Liver (tissue), 9 donors: Measurements from ENCODE around the gene C3. TPM values are rescaled to one million over a fixed set of nuclear protein-coding genes. Genes with fewer than 3 reads are reported as not detected.
"Not testable (repeated sequence)": the region's sequence is repeated elsewhere in the genome, so short reads cannot be mapped to it uniquely, and the experiment has no call there.

ENCODE experiments used
- DNase-seq: peaks from one replicate; pipeline ENCODE4 v3.0.0-alpha.2; 2017; ENCODE audit warnings: low spot score
- H3K27ac ChIP-seq, 2 donors: one replicate each; pipeline ENCODE4 v1.7.0; 2013; ENCODE audit warnings: inconsistent platforms in 2 of 2, low read length in 2 of 2, control low read depth in 1 of 2, low read depth in 1 of 2, mild to moderate bottlenecking in 1 of 2
- H3K27me3 ChIP-seq, 4 donors: one replicate each; pipeline versions ENCODE4 v1.6.1 to v1.7.0; 2013; ENCODE audit warnings: low read length in 3 of 4, inconsistent platforms in 1 of 4, mild to moderate bottlenecking in 1 of 4, moderate library complexity in 1 of 4; ENCODE audit not compliant: control insufficient read depth in 4 of 4, insufficient read depth in 4 of 4
- H3K36me3 ChIP-seq, 4 donors: one replicate each; pipeline versions ENCODE4 v1.6.1 to v1.7.0; 2013; ENCODE audit warnings: low read length in 3 of 4, mild to moderate bottlenecking in 3 of 4, low read depth in 1 of 4, moderate library complexity in 1 of 4; ENCODE audit not compliant: control insufficient read depth in 4 of 4, insufficient read depth in 3 of 4
- H3K4me1 ChIP-seq, 4 donors: one replicate each; pipeline versions ENCODE4 v1.6.1 to v1.7.0; 2013; ENCODE audit warnings: low read length in 3 of 4, mild to moderate bottlenecking in 3 of 4, moderate library complexity in 1 of 4; ENCODE audit not compliant: control insufficient read depth in 4 of 4, insufficient read depth in 4 of 4
- H3K4me3 ChIP-seq, 3 donors: one replicate each; pipeline versions ENCODE4 v1.6.1 to v1.7.0; 2013; ENCODE audit warnings: low read length in 3 of 3, control low read depth in 1 of 3, low read depth in 1 of 3, mild to moderate bottlenecking in 1 of 3
- H3K9ac ChIP-seq, 2 donors: one replicate each; pipeline ENCODE4 v1.7.0; 2013; ENCODE audit warnings: low read length in 2 of 2, mild to moderate bottlenecking in 2 of 2, moderate library complexity in 2 of 2, control low read depth in 1 of 2, low read depth in 1 of 2
- H3K9me3 ChIP-seq, 4 donors: one replicate each; pipeline versions ENCODE4 v1.6.1 to v1.7.0; 2013; ENCODE audit warnings: low read length in 3 of 4; ENCODE audit not compliant: control insufficient read depth in 4 of 4
- FOXA2 ChIP-seq: IDR thresholded peaks from 2 replicates; pipeline ENCODE4 v1.6.1; 2016; ENCODE audit warnings: antibody characterized with exemption
- HNF4G ChIP-seq: IDR thresholded peaks from 2 replicates; pipeline ENCODE4 v1.6.1; 2016; ENCODE audit warnings: antibody characterized with exemption
- JUND ChIP-seq, 2 donors: IDR thresholded peaks; 2 replicates each; pipeline ENCODE4 v1.6.1; 2016; ENCODE audit warnings: antibody characterized with exemption in 2 of 2
- SP1 ChIP-seq: IDR thresholded peaks from 2 replicates; pipeline ENCODE4 v1.6.1; 2018; ENCODE audit warnings: antibody characterized with exemption, mild to moderate bottlenecking
- WGBS: extraction: QIAGEN DNeasy Blood & Tissue Kit; methylation state at CpG from one replicate; pipeline ENCODE4 v1.1.7; 2013; 5-methylcytosine and 5-hydroxymethylcytosine counted together
- polyA plus RNA-seq, 2 donors: library from polyadenylated mRNA; stranded (reverse) in 1 of 2; unstranded in 1 of 2; fragments of 200-250 nt in 1 of 2; fragments of >200 nt in 1 of 2; fragmentation: Nextera tagmentation in 1 of 2; extraction: Ambion mirVana in 1 of 2; gene quantifications; one replicate each; pipeline versions ENCODE4 v1.2.1 to v1.2.3, GENCODE V29; 2013 to 2015
- total RNA-seq, 2 donors: library from RNA; depleted of rRNA; stranded (reverse); fragments of >200 nt; gene quantifications; one replicate each; pipeline ENCODE4 v1.2.3, GENCODE V29; 2014
- TF ChIP-seq, protein P1 (sequence below): fragments of 150-350 bp; IDR thresholded peaks from 2 replicates; pipeline ENCODE4 v1.5.1; 2017; ENCODE audit warnings: improper control_type of control experiment, low read depth, low read length; ENCODE audit not compliant: missing input control
- TF ChIP-seq, protein P2 (sequence below): IDR thresholded peaks from 2 replicates; pipeline ENCODE4 v1.6.1; 2016; ENCODE audit warnings: antibody characterized with exemption
- donor health status: healthy.
- donor health status: healthy.
- donor health status: healthy.
- donor health status: healthy.
- donor health status: healthy.

The C3 gene
- total and polyA plus RNA-seq, 4 donors = 4,543 to 9,349 (median 8,015) TPM

DNA sequence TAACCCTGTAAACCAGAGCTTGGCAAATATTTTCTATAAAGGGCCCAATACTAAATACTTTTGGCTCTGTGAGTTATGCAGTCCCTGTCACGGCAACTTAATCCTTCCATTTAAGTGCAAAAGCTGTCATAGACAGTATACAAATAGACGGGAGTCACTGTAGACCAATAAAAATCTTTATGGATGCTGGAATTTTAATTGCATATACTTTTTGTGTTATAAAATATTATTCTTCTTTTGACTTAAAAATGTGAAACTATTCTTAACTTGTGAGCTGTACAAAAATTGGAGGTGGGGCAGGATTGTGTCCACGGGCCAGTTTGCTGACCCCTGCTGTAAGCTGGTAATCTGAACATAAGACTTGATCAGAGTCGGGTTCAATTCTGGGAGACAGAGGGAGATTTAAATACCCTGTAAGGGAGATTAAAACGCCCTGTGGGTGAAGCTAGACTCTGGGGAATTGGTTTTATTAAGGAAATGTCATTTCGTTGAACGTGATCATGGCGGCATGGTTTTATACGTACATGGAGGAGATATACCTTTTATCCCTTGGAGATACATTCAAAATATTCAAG is 72.2 kb downstream of the C3 start:
- WGBS = 82% methylated on average over 9 of the region's 9 CpGs
- no peak for DNase-seq
- Histone ChIP-seq H3K36me3 (no peaks in the 10 kb centered on the region), H3K9ac (no peak overlapping the region), H3K4me1 (no peaks in the 10 kb centered on the region), H3K27me3 (no peaks in the 10 kb centered on the region), H3K4me3 (no peak overlapping the region), H3K9me3 (no peaks in the 10 kb centered on the region), H3K27ac (no peak overlapping the region)
- no peak for TF ChIP-seq SP1

DNA sequence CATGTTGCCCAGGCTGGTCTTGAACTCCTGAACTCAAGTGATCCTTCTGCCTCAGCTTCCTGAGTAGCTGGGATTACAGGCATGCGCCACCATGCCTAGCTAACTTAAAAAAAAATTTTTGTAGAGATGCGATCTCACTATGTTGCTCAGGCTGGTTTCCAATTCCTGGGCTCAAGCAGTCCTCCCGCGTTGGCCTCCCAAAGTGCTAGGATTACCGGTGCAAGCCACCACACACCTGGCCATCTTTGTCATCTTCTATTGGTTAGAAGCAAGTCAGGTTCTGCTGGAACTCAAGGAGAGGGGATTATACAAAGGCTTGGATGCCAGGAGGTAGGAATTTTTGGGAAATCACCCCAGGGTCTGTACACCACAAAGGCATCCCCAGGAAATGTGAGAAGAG is 75.7 kb downstream of the C3 start:
- no peaks in the 10 kb centered on the region for H3K36me3 ChIP-seq
- H3K9ac ChIP-seq = no peak overlapping the region
- H3K4me1 ChIP-seq = no peaks in the 10 kb centered on the region
- H3K4me3 ChIP-seq = no peak overlapping the region
- TF ChIP-seq JUND (IDR thresholded peaks at IDR 0.05) (no peak), FOXA2 (no peak)
- TF ChIP-seq, protein P1, sequence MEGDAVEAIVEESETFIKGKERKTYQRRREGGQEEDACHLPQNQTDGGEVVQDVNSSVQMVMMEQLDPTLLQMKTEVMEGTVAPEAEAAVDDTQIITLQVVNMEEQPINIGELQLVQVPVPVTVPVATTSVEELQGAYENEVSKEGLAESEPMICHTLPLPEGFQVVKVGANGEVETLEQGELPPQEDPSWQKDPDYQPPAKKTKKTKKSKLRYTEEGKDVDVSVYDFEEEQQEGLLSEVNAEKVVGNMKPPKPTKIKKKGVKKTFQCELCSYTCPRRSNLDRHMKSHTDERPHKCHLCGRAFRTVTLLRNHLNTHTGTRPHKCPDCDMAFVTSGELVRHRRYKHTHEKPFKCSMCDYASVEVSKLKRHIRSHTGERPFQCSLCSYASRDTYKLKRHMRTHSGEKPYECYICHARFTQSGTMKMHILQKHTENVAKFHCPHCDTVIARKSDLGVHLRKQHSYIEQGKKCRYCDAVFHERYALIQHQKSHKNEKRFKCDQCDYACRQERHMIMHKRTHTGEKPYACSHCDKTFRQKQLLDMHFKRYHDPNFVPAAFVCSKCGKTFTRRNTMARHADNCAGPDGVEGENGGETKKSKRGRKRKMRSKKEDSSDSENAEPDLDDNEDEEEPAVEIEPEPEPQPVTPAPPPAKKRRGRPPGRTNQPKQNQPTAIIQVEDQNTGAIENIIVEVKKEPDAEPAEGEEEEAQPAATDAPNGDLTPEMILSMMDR = no peak
- WGBS = 82% methylated on average over 5 of the region's 5 CpGs
- no peak for DNase-seq
- H3K9me3 ChIP-seq = no peaks in the 10 kb centered on the region
- no peak overlapping the region for H3K27ac ChIP-seq
- H3K27me3 ChIP-seq = no peaks in the 10 kb centered on the region

DNA sequence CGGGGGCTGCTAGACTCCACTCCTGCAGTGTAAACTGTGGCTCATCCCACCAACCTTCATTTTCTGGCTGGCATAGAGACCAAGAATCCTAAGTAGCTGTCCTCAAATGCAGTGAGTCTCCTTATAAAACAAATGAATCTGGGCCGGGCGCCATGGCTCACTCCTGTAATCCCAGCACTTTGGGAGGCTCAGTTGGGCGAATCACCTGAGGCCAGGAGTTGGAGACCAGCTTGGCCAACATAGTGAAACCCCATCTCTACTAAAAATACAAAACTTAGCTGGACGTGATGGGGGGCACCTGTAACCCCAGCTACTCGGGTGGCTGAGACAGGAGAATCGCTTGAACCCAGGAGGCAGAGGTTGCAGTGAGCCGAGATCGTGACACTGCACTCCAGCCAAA is 80.1 kb downstream of the C3 start:
- H3K4me3 ChIP-seq, H3K4me1 ChIP-seq, H3K9me3 ChIP-seq, H3K36me3 ChIP-seq, H3K9ac ChIP-seq, H3K27me3 ChIP-seq, DNase-seq, H3K27ac ChIP-seq: not testable (repeated sequence)
- WGBS = 85% methylated on average over 9 of the region's 9 CpGs

DNA sequence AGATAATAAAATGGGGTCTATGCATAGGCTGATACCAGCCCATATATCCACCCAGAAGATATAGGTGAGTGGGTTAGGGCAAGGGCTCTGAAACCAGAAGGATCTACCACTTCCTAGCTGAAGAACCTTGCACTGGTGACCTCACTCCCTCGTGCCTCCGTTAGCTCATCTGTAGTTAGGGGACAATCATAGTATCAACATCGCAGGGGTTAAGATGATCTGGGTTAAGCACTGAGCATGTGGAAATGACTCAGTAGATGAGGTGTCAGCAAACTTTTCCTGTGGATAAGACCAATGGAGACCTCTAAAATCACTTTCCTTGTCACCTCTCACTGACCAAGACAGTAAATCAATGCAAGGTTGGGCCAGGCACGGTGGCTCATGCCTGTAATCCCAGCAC is 81.0 kb downstream of the C3 start:
- Histone ChIP-seq H3K4me1 (no peaks in the 10 kb centered on the region), H3K27me3 (no peaks in the 10 kb centered on the region), H3K36me3 (no peaks in the 10 kb centered on the region), H3K4me3 (no peak overlapping the region), H3K27ac (no peak overlapping the region), H3K9ac (no peak overlapping the region), H3K9me3 (no peaks in the 10 kb centered on the region)
- TF ChIP-seq HNF4G = no peak
- TF ChIP-seq, protein P2, sequence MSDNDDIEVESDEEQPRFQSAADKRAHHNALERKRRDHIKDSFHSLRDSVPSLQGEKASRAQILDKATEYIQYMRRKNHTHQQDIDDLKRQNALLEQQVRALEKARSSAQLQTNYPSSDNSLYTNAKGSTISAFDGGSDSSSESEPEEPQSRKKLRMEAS = no peak
- no peak for DNase-seq
- WGBS = 47% methylated on average over 4 of the region's 4 CpGs

DNA sequence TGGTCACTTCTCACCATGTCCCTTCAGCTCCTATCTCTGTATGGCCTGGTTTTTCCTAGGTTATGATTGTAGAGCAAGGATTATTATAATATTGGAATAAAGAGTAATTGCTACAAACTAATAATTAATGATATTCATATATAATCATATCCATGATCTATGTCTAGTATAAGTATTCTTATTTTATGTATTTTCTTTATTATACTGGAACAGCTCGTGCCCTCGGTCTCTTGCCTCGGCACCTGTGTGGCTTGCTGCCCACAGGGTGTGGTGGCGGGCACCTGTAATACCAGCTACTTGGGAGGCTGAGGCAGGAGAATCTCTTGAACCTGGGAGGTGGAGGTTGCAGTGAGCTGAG is 87.0 kb downstream of the C3 start:
- H3K36me3 ChIP-seq, H3K27ac ChIP-seq, DNase-seq, H3K4me3 ChIP-seq, H3K9me3 ChIP-seq, H3K27me3 ChIP-seq, H3K9ac ChIP-seq, H3K4me1 ChIP-seq: not testable (repeated sequence)
- WGBS = 79% methylated on average over 4 of the region's 4 CpGs
